H9 (cell line): ENCODE measurements around the gene UMAD1. TPM values are rescaled to one million over a fixed set of nuclear protein-coding genes. Genes with fewer than 3 reads are reported as not detected.

ENCODE experiments used
- DNase-seq: peaks from one replicate; pipeline ENCODE4 v3.0.0-alpha.2; 2017
- H2AFZ ChIP-seq: one replicate; pipeline ENCODE4 v1.6.1; 2013; ENCODE audit warnings: mild to moderate bottlenecking, low read length, control low read depth, moderate library complexity
- H2AK5ac ChIP-seq: 2 replicates; pipeline ENCODE4 v1.6.1; 2013; ENCODE audit warnings: low read length, control low read depth, mixed read lengths; ENCODE audit not compliant: insufficient read length
- H2BK120ac ChIP-seq: one replicate; pipeline ENCODE4 v1.6.1; 2013; ENCODE audit warnings: low read depth, mild to moderate bottlenecking, low read length, control low read depth, inconsistent platforms; ENCODE audit not compliant: poor library complexity, severe bottlenecking
- H2BK12ac ChIP-seq: 2 replicates; pipeline ENCODE4 v1.6.1; 2013; ENCODE audit warnings: low read length, control low read depth, mixed read lengths, low read depth; ENCODE audit not compliant: insufficient read length
- H2BK15ac ChIP-seq: 2 replicates; pipeline ENCODE4 v1.6.1; 2013; ENCODE audit warnings: low read depth, low read length, control low read depth
- H2BK20ac ChIP-seq: one replicate; pipeline ENCODE4 v1.6.1; 2013; ENCODE audit warnings: low read depth, mild to moderate bottlenecking, low read length, control low read depth, inconsistent platforms; ENCODE audit not compliant: poor library complexity, severe bottlenecking
- H2BK5ac ChIP-seq: 2 replicates; pipeline ENCODE4 v1.6.1; 2013; ENCODE audit warnings: low read length, control low read depth, mixed read lengths; ENCODE audit not compliant: insufficient read length
- H3K14ac ChIP-seq: 2 replicates; pipeline ENCODE4 v1.6.1; 2013; ENCODE audit warnings: low read length, control low read depth; ENCODE audit not compliant: insufficient read depth
- H3K18ac ChIP-seq: 2 replicates; pipeline ENCODE4 v1.6.1; 2013; ENCODE audit warnings: low read depth, mild to moderate bottlenecking, mixed read lengths, low read length, control low read depth; ENCODE audit not compliant: insufficient read length
- H3K23ac ChIP-seq: 2 replicates; pipeline ENCODE4 v1.6.1; 2013; ENCODE audit warnings: low read length, control low read depth, mixed read lengths, low read depth; ENCODE audit not compliant: insufficient read length
- H3K23me2 ChIP-seq: 2 replicates; pipeline ENCODE4 v1.6.1; 2013; ENCODE audit warnings: low read depth, mild to moderate bottlenecking, mixed read lengths, low read length, control low read depth; ENCODE audit not compliant: insufficient read length, poor library complexity, severe bottlenecking
- H3K27ac ChIP-seq: 2 replicates; pipeline ENCODE4 v1.5.1; 2013; ENCODE audit warnings: low read length, control low read depth, mixed read lengths, low read depth; ENCODE audit not compliant: insufficient read length
- H3K27me3 ChIP-seq: 2 replicates; pipeline ENCODE4 v1.6.1; 2013; ENCODE audit warnings: low read length, control low read depth, inconsistent platforms; ENCODE audit not compliant: insufficient read depth
- H3K4ac ChIP-seq: 2 replicates; pipeline ENCODE4 v1.6.1; 2013; ENCODE audit warnings: low read depth, mild to moderate bottlenecking, control low read depth, inconsistent platforms, low read length, moderate library complexity
- H3K4me1 ChIP-seq: 2 replicates; pipeline ENCODE4 v1.6.1; 2013; ENCODE audit warnings: low read length, control low read depth, inconsistent platforms; ENCODE audit not compliant: insufficient read depth
- H3K4me2 ChIP-seq: 2 replicates; pipeline ENCODE4 v1.6.1; 2013; ENCODE audit warnings: low read length, control low read depth, mixed read lengths; ENCODE audit not compliant: insufficient read length, insufficient read depth
- H3K56ac ChIP-seq: 2 replicates; pipeline ENCODE4 v1.6.1; 2013; ENCODE audit warnings: low read depth, mild to moderate bottlenecking, mixed read lengths, low read length, control low read depth; ENCODE audit not compliant: insufficient read length
- H3K79me1 ChIP-seq: 2 replicates; pipeline ENCODE4 v1.6.1; 2013; ENCODE audit warnings: low read depth, mild to moderate bottlenecking, moderate library complexity, low read length, control low read depth, inconsistent platforms; ENCODE audit not compliant: insufficient read depth, poor library complexity, severe bottlenecking
- H3K79me2 ChIP-seq: 2 replicates; pipeline ENCODE4 v1.6.1; 2013; ENCODE audit warnings: low read length, control low read depth, inconsistent platforms; ENCODE audit not compliant: insufficient read depth
- H3K9ac ChIP-seq: 2 replicates; pipeline ENCODE4 v1.6.1; 2013; ENCODE audit warnings: low read length, control low read depth, mixed read lengths; ENCODE audit not compliant: insufficient read length; ENCODE audit errors: extremely low read depth
- H3K9me3 ChIP-seq: one replicate; pipeline ENCODE4 v1.6.1; 2013; ENCODE audit warnings: low read depth, low read length, inconsistent platforms; ENCODE audit not compliant: control insufficient read depth
- H3T11ph ChIP-seq: one replicate; pipeline ENCODE4 v1.6.1; 2013; ENCODE audit warnings: mild to moderate bottlenecking, low read length, control low read depth, inconsistent platforms
- H4K20me1 ChIP-seq: one replicate; pipeline ENCODE4 v1.6.1; 2013; ENCODE audit not compliant: control insufficient read depth, insufficient read length, insufficient read depth
- H4K5ac ChIP-seq: 2 replicates; pipeline ENCODE4 v1.6.1; 2013; ENCODE audit warnings: low read depth, mild to moderate bottlenecking, mixed read lengths, low read length, control low read depth; ENCODE audit not compliant: insufficient read length
- H4K8ac ChIP-seq: replicated peaks from 2 replicates; pipeline ENCODE4 v1.6.1; 2013; ENCODE audit warnings: low read length, control low read depth, mixed read lengths, low read depth; ENCODE audit not compliant: insufficient read length
- H4K91ac ChIP-seq: 2 replicates; pipeline ENCODE4 v1.6.1; 2013; ENCODE audit warnings: low read depth, mild to moderate bottlenecking, moderate library complexity, mixed read lengths, low read length, control low read depth; ENCODE audit not compliant: insufficient read length
- H3K27ac Mint-ChIP-seq, 3 experiments: 2 replicates in 2 of 3; 3 replicates in 1 of 3; pipeline ENCODE4 v1.8.0; 2020 to 2021; ENCODE audit warnings: mixed read lengths in 3 of 3, mild to moderate bottlenecking in 1 of 3, moderate library complexity in 1 of 3
- H3K27me3 Mint-ChIP-seq: 2 replicates; pipeline ENCODE4 v1.8.0; 2021; ENCODE audit warnings: low read depth, mild to moderate bottlenecking, moderate library complexity, mixed read lengths
- H3K36me3 Mint-ChIP-seq, 3 experiments: 2 replicates in 2 of 3; 3 replicates in 1 of 3; pipeline ENCODE4 v1.8.0; 2020 to 2021; ENCODE audit warnings: low read depth in 3 of 3, mixed read lengths in 3 of 3; ENCODE audit not compliant: insufficient read depth in 1 of 3
- H3K4me1 Mint-ChIP-seq, 2 experiments: 2 replicates each; pipeline ENCODE4 v1.8.0; 2020; ENCODE audit warnings: mixed read lengths in 2 of 2
- H3K4me3 Mint-ChIP-seq, 2 experiments: 2 replicates in 1 of 2; 3 replicates in 1 of 2; pipeline ENCODE4 v1.8.0; 2020 to 2021; ENCODE audit warnings: mild to moderate bottlenecking in 2 of 2, mixed read lengths in 2 of 2, moderate library complexity in 1 of 2
- H3K9me3 Mint-ChIP-seq, 2 experiments: 2 replicates in 1 of 2; 3 replicates in 1 of 2; pipeline ENCODE4 v1.8.0; 2020; ENCODE audit warnings: mild to moderate bottlenecking in 2 of 2, mixed read lengths in 2 of 2, moderate library complexity in 1 of 2
- WGBS: extraction: QIAGEN DNeasy Blood & Tissue Kit; methylation state at CpG from one replicate; pipeline ENCODE4 v1.1.7; 2013; ENCODE audit warnings: missing lambda C conversion rate, low lambda C conversion rate, mixed read lengths; ENCODE audit not compliant: insufficient read length; ENCODE audit errors: extremely low coverage; 5-methylcytosine and 5-hydroxymethylcytosine counted together
- total RNA-seq: library from RNA; stranded (reverse); gene quantifications from 2 replicates; pipeline ENCODE4 v1.2.1, GENCODE V29; 2021
- TF ChIP-seq, protein P1 (sequence below): fragments of 200-600 bp; sonication (generic); conservative IDR thresholded peaks from 3 replicates; pipeline ENCODE4 v1.8.0; 2021; ENCODE audit warnings: antibody characterized with exemption, mild to moderate bottlenecking

UMAD1 gene
- total RNA-seq, 1 experiment from 2014 or later, result 8.9 TPM

DNA sequence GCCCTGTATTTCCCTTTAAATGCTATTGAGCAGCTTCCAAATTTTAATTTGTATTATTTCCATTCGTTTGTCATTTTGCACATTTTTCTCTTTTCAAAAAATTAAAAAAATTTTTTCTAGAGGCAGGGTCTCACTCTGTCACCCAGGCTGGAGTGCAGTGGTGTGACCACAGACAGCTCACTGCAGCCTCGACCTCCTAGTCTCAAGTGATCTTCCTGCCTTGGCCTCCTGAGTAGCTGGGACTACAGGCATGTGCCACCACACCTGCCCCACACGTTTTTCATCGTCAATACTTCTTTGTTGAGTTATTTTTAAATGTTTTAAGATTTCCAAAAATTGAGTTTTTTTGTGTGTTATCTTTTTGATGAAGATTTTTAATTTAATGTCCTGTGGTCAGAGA lies 73.2 kb downstream of the UMAD1 start:
- no peak overlapping the region for H2AFZ ChIP-seq
- no peak overlapping the region for H3K14ac ChIP-seq
- no peak overlapping the region for H4K91ac ChIP-seq
- H4K8ac ChIP-seq, result no peak overlapping the region
- no peaks in the 10 kb centered on the region; a peak in 1 of 7 replicates for H3K36me3 Mint-ChIP-seq
- H3K27ac ChIP-seq, result no peak overlapping the region
- no peak overlapping the region for H2BK120ac ChIP-seq
- H2BK15ac ChIP-seq, result no peak overlapping the region
- no peak overlapping the region for H3K27ac Mint-ChIP-seq
- H3K27me3 Mint-ChIP-seq, result no peaks in the 10 kb centered on the region
- H3K79me1 ChIP-seq, result no peaks in the 10 kb centered on the region
- TF ChIP-seq, protein P1, sequence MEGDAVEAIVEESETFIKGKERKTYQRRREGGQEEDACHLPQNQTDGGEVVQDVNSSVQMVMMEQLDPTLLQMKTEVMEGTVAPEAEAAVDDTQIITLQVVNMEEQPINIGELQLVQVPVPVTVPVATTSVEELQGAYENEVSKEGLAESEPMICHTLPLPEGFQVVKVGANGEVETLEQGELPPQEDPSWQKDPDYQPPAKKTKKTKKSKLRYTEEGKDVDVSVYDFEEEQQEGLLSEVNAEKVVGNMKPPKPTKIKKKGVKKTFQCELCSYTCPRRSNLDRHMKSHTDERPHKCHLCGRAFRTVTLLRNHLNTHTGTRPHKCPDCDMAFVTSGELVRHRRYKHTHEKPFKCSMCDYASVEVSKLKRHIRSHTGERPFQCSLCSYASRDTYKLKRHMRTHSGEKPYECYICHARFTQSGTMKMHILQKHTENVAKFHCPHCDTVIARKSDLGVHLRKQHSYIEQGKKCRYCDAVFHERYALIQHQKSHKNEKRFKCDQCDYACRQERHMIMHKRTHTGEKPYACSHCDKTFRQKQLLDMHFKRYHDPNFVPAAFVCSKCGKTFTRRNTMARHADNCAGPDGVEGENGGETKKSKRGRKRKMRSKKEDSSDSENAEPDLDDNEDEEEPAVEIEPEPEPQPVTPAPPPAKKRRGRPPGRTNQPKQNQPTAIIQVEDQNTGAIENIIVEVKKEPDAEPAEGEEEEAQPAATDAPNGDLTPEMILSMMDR, result no peak
- no peak overlapping the region for H3K18ac ChIP-seq
- H3T11ph ChIP-seq, result no peak overlapping the region
- no peaks in the 10 kb centered on the region for H3K27me3 ChIP-seq
- no peak overlapping the region for H3K4me3 Mint-ChIP-seq
- H3K56ac ChIP-seq, result no peak overlapping the region
- H2AK5ac ChIP-seq, result no peak overlapping the region
- no peak overlapping the region for H3K23ac ChIP-seq
- no peak overlapping the region for H3K4ac ChIP-seq
- no peaks in the 10 kb centered on the region for H3K79me2 ChIP-seq
- no peak overlapping the region for H2BK20ac ChIP-seq
- no peaks in the 10 kb centered on the region for H3K23me2 ChIP-seq
- no peaks in the 10 kb centered on the region; the same call in 1 of the 2 replicates for H3K4me1 ChIP-seq
- H3K4me1 Mint-ChIP-seq, result peaks cover 25 to 28% of the 10 kb centered on the region in 2 experiments
- no peak overlapping the region for H3K4me2 ChIP-seq
- H4K20me1 ChIP-seq, result no peaks in the 10 kb centered on the region
- H3K9me3 Mint-ChIP-seq, result no peaks in the 10 kb centered on the region
- H4K5ac ChIP-seq, result no peak overlapping the region
- H2BK12ac ChIP-seq, result no peak overlapping the region
- no peaks in the 10 kb centered on the region for H3K9me3 ChIP-seq
- H3K9ac ChIP-seq, result no peak overlapping the region
- WGBS, result no CpG with 5 or more reads among the region's 4 CpGs
- no peak for DNase-seq
- no peak overlapping the region for H2BK5ac ChIP-seq
